GM18858 (cell line): ENCODE data around the gene SLX4.

Source experiments
- ATAC-seq: cut with Tn5 transposase; IDR thresholded peaks from one replicate; pipeline ENCODE4 v1.9.1; 2021; ENCODE audit not compliant: unreplicated experiment

SLX4 gene

DNA sequence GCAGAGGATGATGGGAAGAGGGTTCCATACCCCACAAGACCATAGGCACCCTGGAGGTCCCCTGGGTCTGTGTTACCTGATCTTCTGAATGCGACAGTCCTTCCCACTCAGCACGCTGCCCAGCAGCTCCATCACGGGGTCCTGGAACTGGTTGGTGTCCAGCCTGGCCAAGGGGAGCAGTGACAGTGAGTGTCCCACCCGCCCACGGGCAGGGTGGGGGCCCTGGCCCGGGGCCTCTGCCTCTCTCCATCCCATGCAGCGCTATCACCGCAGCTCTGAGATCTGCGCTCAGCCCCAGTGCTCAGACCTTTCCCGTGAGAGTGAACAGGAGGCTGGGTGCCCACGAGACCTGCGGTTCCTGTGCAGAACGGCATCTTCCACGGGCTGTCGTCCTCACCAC, 49.8 kb downstream of the SLX4 start:
- no peak for ATAC-seq

DNA sequence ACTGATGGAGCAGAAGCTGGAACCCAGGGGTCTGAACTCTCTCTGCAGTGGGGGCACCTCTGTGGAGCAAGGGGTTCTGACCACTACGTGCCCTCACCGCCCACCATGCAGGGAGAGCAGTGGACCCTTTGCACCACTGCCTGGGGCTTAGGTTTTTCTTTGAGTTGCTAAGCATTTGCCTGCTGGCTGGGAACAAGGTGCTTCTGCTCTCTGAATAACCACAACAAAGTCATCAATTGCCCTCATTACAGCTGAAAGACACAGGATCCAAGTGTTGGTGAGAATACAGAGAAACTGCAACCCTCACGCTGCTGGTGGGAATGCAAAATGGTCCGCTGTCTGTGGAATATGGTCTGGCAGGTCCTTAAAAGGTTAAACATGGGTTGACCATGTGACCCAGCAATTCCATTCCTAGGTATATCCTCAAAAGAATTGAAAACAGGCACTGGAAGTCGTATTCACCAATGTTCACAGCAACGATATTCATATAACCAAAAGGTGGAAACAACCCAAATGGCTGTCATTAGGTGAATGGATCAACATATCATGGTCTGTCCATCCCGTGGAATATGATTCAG, 57.0 kb downstream of the SLX4 start:
- ATAC-seq = no peak

DNA sequence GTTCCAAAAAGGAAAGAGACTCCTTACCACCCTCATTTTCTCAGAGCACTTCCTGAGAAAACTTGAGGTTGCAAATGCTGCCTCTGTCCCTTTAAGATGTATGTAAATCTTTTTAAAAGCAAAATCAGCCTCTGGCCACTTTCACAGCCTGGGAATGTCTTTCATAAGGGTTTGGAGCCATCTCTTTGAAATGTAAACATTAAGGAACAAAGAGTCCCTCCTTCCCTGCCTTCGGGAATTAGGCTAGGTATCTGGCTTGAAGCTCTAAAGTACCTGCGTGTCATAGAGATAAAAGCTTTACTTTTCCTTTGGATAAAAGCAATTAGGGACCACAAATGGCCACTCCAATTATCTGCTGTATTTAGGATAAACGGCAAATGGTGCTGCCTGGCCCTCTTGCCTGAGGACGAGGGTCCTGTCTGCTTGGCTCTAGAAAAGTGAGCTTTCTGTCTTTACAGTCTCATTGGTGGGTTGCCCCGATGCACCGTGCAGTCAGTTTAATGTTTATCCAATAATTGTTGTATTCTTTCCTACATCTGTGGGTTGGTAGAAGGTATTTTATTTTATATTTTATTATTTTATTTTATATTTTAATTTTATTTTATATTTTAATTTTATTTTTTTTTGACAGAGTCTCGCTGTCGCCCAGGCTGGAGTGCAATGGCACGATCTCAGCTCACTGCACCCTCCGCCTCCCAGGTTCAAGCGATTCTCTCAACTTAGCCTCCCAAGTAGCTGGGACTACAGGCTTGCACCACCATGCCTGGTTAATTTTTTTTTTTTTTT, 58.1 kb downstream of the SLX4 start:
- no peak for ATAC-seq

DNA sequence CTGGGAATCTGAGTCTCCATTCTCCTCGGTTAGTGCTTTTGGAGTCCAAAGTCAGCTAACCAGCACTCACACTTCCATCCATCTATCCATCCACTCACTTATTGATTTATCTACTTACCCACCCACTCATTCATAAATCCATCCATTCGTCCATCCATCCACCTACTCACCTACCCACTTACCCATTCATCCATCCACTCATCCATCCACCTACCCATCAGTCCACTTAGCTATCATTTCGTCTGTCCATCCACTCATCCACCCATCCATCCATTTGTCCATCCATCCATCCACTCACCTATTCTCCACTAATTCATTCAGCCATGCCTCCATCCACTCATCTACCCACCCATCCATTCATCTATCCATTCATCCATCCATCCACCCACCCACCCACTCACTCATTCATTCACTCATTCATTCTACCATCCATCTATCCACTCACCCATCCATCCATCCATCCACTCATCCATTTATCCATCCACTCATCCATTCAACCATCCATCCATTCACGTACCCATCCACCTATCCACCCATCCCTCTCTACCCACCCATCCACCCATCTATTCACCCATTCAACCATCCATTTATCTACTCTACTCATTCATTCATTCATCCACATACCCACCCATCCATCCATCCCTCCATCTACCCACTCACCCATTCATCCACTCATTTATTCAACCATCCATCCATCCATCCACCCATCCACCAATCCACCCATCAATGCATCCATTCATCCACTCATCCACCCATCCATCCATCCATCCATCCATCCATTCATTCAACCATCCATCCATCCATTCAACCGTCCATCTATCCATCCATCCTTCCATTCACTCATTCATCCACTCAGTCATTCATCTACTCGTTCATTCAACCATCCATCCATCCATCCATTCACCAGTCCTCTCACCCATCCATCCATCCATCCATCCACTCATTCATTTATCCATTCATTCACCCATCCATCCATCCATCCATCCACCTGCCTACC, 60.3 kb downstream of the SLX4 start:
- no peak for ATAC-seq

DNA sequence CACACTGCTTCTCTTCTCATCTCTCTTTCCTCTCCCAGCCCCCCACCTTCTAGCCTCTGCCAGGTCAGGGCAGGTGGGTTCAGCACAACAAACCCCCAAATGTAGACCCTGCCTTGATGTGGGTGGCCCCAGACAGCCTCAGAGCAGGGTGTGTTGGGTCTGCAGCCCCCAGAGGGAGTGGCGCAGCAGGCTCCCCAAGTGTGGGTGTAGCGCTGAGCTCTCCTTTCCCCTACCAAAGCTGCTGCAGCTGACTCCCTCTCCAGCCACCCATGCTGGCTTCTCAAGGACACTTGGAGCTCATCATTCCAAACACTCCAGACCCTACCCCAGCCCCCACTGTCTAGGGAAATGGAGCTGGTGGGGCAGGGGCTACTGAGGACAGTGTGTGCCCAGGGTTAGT, 61.5 kb downstream of the SLX4 start:
- no peak for ATAC-seq

DNA sequence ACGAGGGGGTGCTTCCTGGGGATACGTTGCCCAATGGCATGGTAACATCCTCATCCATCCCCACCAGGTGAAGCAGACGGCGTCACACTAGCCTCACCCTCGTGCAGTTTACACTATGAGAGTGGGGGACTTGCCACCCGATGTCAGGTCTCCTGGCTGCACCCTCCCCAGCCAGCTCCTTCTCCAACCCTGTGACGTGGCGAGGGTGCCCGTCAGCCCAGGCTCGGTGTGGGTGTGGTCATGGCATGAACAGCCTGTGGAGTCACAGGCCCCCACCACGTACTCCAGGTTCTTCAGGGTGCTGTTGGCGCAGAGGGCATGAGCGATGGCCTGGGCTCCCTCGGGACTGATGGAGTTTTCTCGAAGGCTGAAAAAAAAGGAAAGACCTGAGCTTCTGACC, 62.5 kb downstream of the SLX4 start:
- ATAC-seq = no peak

DNA sequence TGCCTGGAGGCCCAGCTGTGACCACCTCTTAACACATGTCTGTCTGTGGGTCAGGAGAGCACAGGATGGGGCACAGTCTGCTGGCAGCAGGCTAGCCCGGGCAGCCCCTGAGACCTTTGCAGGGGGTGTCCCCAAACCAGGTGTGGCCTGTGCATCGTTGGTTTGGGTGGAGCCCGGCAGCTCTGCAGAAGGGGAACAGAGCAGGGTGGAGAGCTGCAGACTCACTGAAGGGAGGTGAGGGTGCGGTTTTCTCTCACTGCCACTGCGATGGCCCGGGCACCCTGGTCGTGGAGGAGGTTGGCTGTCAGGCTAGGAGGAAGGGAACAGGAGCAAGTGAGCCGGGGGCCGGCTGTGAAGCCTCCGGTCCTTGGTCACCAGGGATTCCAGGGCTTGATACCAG, 63.0 kb downstream of the SLX4 start:
- ATAC-seq = no peak

DNA sequence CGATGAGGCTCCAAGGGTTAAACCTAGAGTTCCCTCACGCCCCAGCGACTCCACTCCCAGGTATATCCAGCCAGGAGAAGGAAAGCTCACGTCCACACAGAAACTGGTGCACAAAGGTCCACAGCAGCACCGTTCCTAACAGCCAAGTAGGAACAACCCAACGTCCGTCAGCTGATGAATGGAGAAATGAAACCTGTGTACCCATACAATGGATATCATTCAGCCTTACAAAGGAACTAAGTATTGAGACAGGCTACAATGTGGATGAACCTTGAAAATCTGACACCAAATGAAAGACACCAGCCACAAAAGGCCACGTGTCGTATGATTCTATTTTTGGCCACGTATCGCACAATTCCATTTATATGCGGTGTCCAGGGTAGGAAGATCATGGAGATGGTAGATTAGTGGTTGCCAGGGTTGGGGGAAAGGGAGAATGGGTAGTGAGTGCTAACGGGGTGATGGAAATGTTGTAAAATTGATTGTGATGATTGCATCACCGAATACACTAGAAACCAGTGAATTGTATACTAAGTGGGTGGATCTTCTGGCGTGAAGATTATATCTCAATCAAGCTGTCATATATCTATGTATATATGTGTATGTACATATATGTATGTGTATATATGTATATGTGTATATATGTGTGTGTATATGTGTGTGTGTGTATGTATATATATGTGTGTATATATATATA, 64.3 kb downstream of the SLX4 start:
- no peak for ATAC-seq

DNA sequence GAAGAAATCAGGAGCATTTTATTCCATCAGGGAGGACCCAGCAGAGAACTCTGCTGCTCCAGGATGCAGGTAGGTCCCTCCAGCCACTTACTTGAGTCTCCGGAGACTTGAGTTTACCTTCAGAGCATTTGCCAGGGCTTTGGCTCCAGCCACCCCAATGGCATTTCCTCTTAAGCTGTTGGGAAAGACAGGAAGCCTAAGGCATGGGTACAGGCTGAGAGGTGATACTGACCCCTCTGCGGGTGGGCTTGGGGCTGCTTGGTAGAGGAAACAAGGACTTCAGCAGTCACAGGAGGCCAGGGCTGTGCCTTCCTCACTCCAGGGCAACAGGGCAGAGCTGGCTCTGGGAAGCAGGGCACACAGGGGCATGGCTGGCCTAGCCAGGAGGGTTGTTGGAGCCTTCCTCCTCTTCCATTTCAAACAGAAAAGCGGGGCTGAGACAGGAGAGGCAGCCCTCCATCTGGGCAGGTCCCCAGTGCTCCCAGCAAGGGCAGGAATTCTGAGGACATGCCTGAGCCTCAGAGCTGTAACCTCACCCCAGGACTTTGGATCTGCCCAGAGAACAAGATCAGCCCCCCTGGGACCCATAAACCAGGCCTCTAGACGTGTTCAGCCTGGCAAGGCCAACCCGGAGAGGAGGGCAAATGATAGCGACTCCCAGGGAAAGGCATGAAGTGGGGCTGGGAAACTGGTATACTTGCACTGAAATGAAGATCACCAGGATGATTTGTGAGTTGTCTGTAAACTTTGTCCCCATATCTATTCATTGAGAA, 68.6 kb downstream of the SLX4 start:
- no peak for ATAC-seq

DNA sequence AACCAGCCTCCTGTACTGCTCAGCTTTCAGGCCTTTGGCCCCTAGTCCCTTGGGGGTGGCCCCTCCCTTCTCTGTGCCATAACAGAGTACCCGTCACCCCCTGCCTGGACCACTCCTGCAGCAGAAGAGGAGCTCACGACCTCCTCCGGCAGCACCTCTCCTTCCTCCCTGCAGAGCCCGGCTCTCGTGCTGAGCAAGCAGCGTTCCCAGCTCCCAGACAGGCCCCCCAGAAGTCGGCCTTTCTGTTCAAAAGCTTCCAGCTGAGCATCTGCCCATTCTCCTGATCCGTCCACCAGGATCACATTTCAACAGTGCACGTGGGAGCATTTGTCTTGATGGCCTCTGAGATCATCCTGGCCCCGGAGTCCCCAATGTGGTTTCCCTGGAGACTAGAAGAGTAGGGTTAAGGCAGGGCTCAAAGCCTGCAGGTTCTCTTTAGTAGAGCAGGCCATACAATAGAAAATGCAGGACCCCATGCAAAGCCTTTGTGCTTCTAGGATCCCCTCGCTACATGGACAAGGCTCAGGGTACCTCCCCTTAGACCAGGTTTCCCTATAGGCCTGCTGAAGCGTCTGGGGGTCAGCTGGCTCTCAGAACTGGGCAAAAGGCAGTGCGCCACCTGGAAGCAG, 69.8 kb downstream of the SLX4 start:
- no peak for ATAC-seq

DNA sequence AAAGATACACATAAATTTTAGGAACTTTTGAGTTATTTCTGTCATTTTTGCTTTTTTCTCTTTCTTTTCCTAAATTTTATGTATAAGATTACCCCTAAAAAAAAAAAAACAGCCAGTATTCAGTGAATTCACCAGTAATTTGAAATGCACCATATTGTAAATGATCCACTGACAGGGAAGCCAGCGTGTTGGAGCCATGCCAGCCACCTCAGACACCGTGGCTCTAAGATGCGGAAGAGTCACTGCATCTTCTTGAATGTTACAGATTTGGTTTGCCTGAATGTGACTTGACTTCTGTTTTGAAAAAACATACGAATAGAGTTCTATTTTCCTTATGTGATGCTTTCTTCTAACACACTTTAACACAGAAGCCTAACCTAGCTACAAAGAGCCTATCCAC, 73.2 kb downstream of the SLX4 start:
- ATAC-seq = no peak

DNA sequence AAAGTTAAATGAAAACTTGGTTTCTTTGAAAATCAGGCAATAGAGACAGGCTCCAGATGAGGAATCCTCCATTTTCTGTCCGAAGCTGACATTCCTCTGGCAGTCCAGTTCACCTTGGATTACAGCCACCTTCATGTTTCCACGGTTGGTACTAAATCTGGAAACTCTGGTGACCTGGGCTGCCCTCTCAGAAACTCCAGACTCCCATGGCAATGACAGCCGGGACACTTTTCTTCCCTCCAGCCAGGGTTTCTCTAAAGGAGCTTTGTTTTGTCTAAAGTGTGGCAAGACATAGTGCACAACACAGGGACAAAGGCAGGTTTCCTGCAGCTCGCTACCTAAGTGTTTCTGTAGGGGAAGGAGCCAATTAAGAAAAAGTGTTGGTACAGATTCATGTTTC, 74.6 kb downstream of the SLX4 start:
- ATAC-seq = no peak

DNA sequence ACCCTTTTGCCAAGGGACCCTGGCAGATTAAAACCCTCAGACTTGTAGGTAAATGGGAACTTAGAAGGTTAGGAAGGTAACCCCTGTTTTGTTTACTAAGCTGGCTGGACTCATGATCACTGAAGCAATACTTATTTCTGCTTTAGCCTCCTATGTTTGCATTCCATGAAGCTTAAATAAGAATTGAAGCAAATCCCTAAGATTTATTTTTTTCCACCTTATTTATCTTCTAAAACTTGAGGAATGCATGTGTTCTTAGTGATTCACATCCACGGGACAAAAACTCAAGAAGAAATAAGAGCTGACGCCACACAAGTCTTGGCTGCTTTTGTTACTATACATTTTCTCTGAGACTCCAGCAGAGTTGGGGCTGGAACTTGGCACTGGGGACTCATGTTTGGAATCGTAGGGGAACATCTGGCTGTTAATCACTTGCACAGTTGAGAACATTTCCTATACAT, 75.1 kb downstream of the SLX4 start:
- ATAC-seq = no peak

DNA sequence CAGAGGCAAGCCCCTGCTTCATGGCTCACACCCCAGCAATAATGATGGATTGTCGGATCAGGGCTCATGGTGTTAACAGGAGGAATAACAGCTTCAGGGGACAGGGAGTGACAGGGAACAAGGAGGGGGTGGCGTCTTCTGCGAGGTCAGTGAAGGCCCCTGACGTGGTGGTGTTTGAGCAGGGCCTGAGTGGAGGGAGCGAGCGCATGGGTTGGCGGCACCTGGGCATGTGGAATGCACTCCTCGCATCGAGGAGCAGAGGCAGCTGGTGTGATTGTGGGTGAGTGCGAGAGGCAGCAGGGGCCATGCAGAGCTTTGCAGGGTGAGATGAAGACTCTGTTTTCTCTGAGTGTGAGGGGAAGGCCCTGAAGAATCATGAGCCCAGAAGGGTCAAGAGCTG, 77.3 kb downstream of the SLX4 start:
- no peak for ATAC-seq

DNA sequence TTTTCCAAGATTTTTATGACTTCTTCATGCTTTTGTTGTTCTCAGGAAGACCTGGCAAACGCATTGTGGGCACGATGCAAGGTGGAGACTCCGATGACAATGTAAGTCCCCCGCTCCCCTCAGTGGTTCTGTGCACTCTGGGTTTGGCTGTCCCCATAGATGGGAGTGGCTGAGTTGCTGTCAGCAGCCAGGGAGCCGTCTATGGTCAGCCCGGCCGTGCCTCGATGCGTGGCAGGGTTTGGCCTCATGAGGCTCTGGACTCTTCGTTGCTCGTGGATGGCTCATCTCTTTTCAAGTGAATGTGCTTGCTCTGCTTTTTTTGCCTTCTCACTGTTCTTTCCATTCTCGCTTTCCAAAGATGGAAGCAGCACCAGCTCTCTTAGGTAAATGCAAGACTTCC, 78.7 kb downstream of the SLX4 start:
- ATAC-seq = no peak
